Activated CD8-positive, alpha-beta T cell treated with anti-CD3 and anti-CD28 coated beads for 36 hours (primary cell): Measurements from ENCODE around the gene KLHL33. TPM values are rescaled to one million over a fixed set of nuclear protein-coding genes. Genes with fewer than 3 reads are reported as not detected.

Experiments
- ATAC-seq: fragments of 200-7000 bp; cut with Tn5 transposase; one replicate; pipeline ENCODE4 v1.10.0; 2021; ENCODE audit warnings: mild to moderate bottlenecking, moderate library complexity
- CTCF ChIA-PET: fragments of 350-600 bp; sonication (Branson Sonifier 250); formaldehyde crosslinking; loops from one replicate; lab custom pipeline; 2021; ENCODE audit warnings: antibody characterized with exemption; lab: Charles Lee
- POLR2A ChIA-PET: fragments of 350-600 bp; sonication (Branson Sonifier 250); formaldehyde crosslinking; loops from one replicate; lab custom pipeline; 2021; ENCODE audit warnings: antibody characterized with exemption; lab: Charles Lee
- DNase-seq: peaks from one replicate; pipeline ENCODE4 v3.0.0-alpha.2; 2020
- H3K27ac Mint-ChIP-seq: one replicate; pipeline ENCODE4 v1.8.0; 2021; ENCODE audit warnings: mild to moderate bottlenecking, mixed read lengths
- H3K27me3 Mint-ChIP-seq: one replicate; pipeline ENCODE4 v1.8.0; 2021; ENCODE audit warnings: mixed read lengths
- H3K36me3 Mint-ChIP-seq: one replicate; pipeline ENCODE4 v1.8.0; 2021; ENCODE audit warnings: low read depth, mixed read lengths
- H3K4me1 Mint-ChIP-seq: one replicate; pipeline ENCODE4 v1.8.0; 2021; ENCODE audit warnings: low read depth, mixed read lengths
- H3K4me3 Mint-ChIP-seq: one replicate; pipeline ENCODE4 v1.8.0; 2021; ENCODE audit warnings: mild to moderate bottlenecking, moderate library complexity, mixed read lengths
- H3K9me3 Mint-ChIP-seq: one replicate; pipeline ENCODE4 v1.8.0; 2021; ENCODE audit warnings: mixed read lengths
- intact Hi-C: fragments of 100-400 bp; cut with micrococcal nuclease; formaldehyde crosslinking; loops from one replicate; pipeline ENCODE4 v1.10.0; 2022
- total RNA-seq, 2 experiments: library from RNA; stranded (reverse); gene quantifications; one replicate each; pipeline ENCODE4 v1.2.3, GENCODE V29; 2021
- TF ChIP-seq, protein P1 (sequence below): fragments of 200-600 bp; IDR thresholded peaks from one replicate; pipeline ENCODE4 v1.8.0; 2022; ENCODE audit warnings: antibody characterized with exemption, mild to moderate bottlenecking

The KLHL33 gene
- total RNA-seq, 2 experiments from 2014 or later, result 0.54 to 0.59 TPM

DNA sequence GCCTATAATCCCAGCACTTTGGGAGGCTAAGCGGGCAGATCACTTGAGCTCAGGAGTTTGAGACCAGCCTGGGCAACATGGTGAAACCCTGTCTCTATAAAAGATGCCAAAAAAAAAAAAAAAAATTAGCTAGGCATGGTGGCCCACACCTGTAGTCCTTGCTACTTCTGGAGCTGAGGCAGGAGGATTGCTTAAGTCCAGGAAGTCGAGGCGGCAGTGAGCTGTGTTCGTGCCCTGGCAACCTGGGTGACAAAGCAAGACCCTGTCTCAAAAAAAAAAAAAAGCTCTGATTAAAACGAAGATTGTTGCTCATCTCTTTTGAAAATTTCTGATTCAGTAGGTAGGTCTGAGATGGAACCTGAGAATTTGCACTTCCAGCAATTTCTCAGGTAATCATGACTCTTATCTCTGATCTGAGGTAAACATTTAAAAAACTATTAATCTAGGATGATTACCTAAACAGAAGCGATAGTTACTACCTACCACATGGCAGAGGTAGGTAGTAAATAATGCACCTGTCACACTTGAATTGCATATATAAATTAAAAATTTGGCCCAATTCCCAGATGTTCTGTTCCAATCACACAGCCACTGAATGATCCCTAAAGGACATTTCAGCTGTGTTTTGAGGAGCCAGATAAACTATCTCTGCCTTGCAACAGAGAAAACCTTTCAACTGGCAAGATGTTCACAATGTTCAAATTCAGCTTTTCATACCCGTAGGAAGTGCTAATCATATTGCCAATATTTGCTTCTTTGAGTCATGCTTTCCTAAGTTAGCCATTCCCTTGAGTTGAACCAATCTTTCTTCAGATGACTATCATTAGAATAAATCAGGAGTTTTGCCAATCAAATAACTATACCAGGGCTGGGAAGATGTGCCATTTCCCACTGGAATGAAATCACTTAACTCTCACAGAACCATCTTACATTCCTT, 18.4 kb downstream of the KLHL33 start:
- ChIA-PET CTCF (interaction anchor here (0.7 to 1.9 kb wide), 5 partner anchors 11 to 90 kb away, joined by 3 to 6 read pairs (median 4); partner anchors contain the start of gene PIP4P1), POLR2A (interaction anchor here (0.9 to 1.6 kb wide), 3 partner anchors 12 to 55 kb away, joined by 3 to 5 read pairs (median 3); partner anchors contain the start of genes APEX1 and OSGEP)
- Mint-ChIP-seq H3K4me3 (no peak overlapping the region), H3K9me3 (no peaks in the 10 kb centered on the region), H3K27ac (no peak overlapping the region), H3K4me1 (peaks cover 24% of the 10 kb centered on the region), H3K36me3 (no peaks in the 10 kb centered on the region), H3K27me3 (no peaks in the 10 kb centered on the region)
- intact Hi-C loops, result no loop called here
- DNase-seq (no peak), ATAC-seq (no peak)
- TF ChIP-seq, protein P1, sequence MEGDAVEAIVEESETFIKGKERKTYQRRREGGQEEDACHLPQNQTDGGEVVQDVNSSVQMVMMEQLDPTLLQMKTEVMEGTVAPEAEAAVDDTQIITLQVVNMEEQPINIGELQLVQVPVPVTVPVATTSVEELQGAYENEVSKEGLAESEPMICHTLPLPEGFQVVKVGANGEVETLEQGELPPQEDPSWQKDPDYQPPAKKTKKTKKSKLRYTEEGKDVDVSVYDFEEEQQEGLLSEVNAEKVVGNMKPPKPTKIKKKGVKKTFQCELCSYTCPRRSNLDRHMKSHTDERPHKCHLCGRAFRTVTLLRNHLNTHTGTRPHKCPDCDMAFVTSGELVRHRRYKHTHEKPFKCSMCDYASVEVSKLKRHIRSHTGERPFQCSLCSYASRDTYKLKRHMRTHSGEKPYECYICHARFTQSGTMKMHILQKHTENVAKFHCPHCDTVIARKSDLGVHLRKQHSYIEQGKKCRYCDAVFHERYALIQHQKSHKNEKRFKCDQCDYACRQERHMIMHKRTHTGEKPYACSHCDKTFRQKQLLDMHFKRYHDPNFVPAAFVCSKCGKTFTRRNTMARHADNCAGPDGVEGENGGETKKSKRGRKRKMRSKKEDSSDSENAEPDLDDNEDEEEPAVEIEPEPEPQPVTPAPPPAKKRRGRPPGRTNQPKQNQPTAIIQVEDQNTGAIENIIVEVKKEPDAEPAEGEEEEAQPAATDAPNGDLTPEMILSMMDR, result no peak

DNA sequence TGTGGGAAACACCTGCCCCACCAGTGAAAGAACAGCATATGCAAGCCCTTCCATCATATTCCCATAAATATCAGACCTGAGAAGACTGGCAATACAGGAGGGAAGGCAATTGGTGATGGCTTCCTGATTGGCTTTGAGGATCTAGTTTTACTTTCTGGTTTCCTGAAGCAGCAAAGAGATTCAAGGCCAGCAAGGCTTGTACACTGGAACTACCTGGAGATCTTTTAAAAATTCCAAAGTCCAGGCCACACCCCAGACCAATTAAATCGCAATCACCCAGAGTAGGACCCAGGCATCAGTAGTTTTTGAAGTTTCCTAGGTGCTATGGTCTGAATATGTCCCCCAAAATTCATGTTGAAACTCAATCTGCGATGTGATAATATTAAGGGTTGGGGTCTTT, 19.7 kb downstream of the KLHL33 start:
- CTCF ChIA-PET, result interaction anchor here (0.6 to 3.9 kb wide), 36 partner anchors 8 to 268 kb away, joined by 3 to 72 read pairs (median 5); partner anchors contain the start of genes APEX1, CCNB1IP1, OSGEP and PIP4P1
- TF ChIP-seq, protein P1, result no peak
- POLR2A ChIA-PET, result interaction anchor here (0.6 to 4.7 kb wide), 6 partner anchors 12 to 73 kb away, joined by 4 to 43 read pairs (median 18); partner anchors contain the start of genes APEX1, OSGEP, PARP2 and PNP
- no peaks in the 10 kb centered on the region for H3K36me3 Mint-ChIP-seq
- peaks cover 32% of the 10 kb centered on the region for H3K4me1 Mint-ChIP-seq
- H3K9me3 Mint-ChIP-seq, result no peaks in the 10 kb centered on the region
- H3K4me3 Mint-ChIP-seq, result no peak overlapping the region
- peak overlapping the region; percentile 49 for H3K27ac Mint-ChIP-seq
- DNase-seq (no peak), ATAC-seq (no peak)
- intact Hi-C loops, result no loop called here
- H3K27me3 Mint-ChIP-seq, result no peaks in the 10 kb centered on the region

DNA sequence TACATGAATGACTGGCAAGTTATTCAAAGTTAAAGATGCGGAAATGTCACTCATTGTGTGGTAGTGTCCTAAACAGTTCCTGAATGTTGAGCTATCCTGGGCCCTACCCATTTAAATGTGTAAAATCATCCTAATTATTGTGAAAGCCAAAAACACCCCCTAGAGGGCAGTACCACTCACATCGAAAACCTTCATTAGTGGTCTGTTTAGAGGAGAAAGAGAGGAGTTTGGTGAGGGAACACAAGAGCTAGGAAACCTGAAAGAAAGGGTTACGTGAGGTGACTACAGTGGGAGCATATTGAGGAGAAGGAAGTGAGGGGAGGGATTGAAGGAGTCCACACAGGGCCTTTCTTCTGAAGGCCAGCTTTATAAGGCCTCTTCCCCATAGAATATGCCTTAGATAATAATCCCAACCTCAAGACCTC, 20.2 kb downstream of the KLHL33 start:
- no peaks in the 10 kb centered on the region for H3K9me3 Mint-ChIP-seq
- DNase-seq, result peak; percentile 61
- ChIA-PET CTCF (interaction anchor here (0.6 to 3.9 kb wide), 39 partner anchors 9 to 269 kb away, joined by 3 to 72 read pairs (median 5); partner anchors contain the start of genes APEX1, CCNB1IP1, OSGEP and PIP4P1), POLR2A (interaction anchor here (0.6 to 4.7 kb wide), 7 partner anchors 13 to 73 kb away, joined by 4 to 43 read pairs (median 14); partner anchors contain the start of genes APEX1, OSGEP, PARP2 and PNP)
- peaks cover 36% of the 10 kb centered on the region for H3K4me1 Mint-ChIP-seq
- TF ChIP-seq, protein P1, result peak; percentile 85
- peak overlapping the region; percentile 49 for H3K27ac Mint-ChIP-seq
- H3K4me3 Mint-ChIP-seq, result no peak overlapping the region
- peak; percentile 52 for ATAC-seq
- no peaks in the 10 kb centered on the region for H3K36me3 Mint-ChIP-seq
- intact Hi-C loops, result no loop called here
- no peaks in the 10 kb centered on the region for H3K27me3 Mint-ChIP-seq

DNA sequence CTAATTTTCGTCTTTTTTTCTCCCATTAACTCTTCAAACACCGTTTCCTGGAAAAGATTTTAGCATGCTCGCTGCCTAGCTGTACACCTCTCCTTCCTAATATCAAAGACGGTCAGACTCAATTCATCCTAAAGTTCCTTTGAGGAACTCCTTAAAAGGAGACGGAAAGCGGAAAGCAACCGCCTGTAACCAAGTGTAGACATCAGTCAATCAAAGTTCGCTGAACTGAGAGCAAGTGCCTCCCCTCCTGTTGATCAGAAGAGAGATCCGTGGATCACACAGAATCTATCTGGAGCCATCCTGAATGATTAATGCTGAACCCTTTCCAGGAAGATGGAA, 22.3 kb downstream of the KLHL33 start:
- H3K4me3 Mint-ChIP-seq, result peak overlapping the region; percentile 92
- ChIA-PET CTCF (interaction anchor here (0.9 to 3.9 kb wide), 14 partner anchors 9 to 277 kb away, joined by 3 to 72 read pairs (median 10); partner anchors contain the start of genes APEX1, CCNB1IP1, OSGEP and PIP4P1), POLR2A (interaction anchor here (0.7 to 4.7 kb wide), 12 partner anchors 12 to 269 kb away, joined by 3 to 43 read pairs (median 6); partner anchors contain the start of genes APEX1, OSGEP, PARP2 and PIP4P1)
- peaks cover 45% of the 10 kb centered on the region for H3K4me1 Mint-ChIP-seq
- H3K27me3 Mint-ChIP-seq, result no peaks in the 10 kb centered on the region
- H3K27ac Mint-ChIP-seq, result peak overlapping the region; percentile 97
- DNase-seq, result peak; percentile 45
- peaks cover 2% of the 10 kb centered on the region for H3K36me3 Mint-ChIP-seq
- no peaks in the 10 kb centered on the region for H3K9me3 Mint-ChIP-seq
- TF ChIP-seq, protein P1, result no peak
- intact Hi-C loops, result loop anchor here (2.0 to 5.0 kb wide), 3 partner anchors 41 to 199 kb away; partner anchors contain the start of genes APEX1, CCNB1IP1 and OSGEP
- peak; percentile 45 for ATAC-seq
